T follicular helper cell (primary cell): ENCODE results near the gene EMB.
"Not testable (repeated sequence)": the region's sequence is repeated elsewhere in the genome, so short reads cannot be mapped to it uniquely, and the experiment has no call there.

ENCODE experiments used
- DNase-seq: peaks from one replicate; pipeline ENCODE4 v3.0.0-alpha.2; 2020; ENCODE audit warnings: low read depth
- total RNA-seq, 2 experiments: gene quantifications; one replicate each; lab custom pipeline; 2026; lab: John Stamatoyannopoulos, UW

The EMB gene, protein sequence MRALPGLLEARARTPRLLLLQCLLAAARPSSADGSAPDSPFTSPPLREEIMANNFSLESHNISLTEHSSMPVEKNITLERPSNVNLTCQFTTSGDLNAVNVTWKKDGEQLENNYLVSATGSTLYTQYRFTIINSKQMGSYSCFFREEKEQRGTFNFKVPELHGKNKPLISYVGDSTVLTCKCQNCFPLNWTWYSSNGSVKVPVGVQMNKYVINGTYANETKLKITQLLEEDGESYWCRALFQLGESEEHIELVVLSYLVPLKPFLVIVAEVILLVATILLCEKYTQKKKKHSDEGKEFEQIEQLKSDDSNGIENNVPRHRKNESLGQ
- 155 to 482 reads per million in 2 experiments for total RNA-seq

DNA sequence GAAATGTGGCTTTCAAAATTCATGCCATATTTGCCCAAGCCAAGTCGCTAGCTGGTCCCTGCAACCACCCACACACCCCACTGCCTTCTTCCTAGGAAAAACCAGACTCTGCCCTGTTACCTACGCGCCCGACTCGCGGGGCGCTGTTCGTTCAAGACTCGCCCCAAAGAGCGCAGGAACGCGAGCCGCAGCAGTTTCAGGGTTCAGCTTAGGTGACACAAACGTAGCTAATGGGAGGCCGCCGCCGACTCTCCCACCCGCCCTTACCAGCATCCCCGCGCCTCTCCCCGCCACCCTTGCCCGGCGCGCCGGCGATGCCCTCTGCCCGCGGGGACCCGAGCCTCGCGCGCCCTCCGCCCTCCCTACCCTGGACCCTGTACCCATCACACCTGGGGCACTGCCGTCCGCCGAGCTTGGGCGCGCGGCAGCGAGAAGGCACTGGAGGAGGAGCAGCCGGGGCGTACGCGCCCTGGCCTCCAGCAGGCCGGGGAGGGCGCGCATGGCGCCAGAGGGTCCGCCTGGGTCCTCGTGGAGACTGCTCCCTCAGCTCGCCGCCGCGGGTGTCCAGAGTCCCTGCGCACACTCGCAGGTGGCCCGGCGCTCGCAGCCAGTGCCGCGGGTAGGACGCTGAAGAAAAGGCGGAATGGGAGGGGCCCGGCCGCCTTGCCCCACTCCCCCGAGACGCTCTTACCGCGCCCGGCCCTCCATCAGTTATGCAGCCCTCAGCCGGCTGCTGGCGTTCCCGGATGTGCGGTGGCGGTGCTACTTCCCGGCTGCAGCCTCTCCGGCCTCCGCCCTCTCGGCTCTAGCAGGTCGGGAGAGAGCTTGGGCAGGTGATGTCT, at the start of gene EMB:
EMB (minus strand) TSS at position 638 of the 842 bp plus-strand sequence; CDS start at position 501, 137 bp downstream.
- peak; percentile 68 for DNase-seq

DNA sequence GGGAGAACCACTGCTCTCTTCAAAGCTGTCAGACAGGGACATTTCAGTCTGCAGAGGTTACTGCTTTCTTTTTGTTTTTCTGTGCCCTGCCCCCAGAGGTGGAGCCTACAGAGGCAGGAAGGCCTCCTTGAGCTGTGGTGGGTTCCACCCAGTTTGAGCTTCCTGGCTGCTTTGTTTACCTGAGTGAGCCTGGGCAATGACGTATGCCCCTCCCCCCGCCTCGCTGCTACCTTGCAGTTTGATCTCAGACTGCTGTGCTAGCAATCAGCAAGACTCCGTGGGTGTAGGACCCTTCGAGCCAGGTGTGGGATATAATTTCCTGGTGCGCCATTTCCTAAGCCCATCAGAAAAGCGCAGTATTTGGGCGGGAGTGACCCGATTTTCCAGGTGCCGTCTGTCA, 48.4 kb upstream of the EMB start:
- DNase-seq: not testable (repeated sequence)

DNA sequence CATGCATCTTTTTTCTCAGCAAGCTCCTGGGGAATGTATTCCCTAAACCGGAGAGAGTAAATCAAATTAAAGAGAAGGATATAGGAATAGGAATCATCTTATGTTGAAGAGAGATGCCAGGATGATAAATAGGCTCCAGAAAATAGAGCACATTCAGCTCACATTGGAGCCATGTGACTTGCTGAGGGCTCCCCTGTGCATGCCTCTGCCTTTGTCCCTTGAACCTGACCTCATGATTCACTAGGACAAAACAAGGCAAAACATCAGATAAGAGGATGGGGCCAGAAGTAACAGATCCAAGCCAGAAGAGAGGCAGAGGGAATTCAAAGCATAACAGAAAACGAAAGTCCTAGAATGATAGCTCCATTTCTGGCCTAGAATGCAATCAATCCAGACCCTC, 37.7 kb upstream of the EMB start:
- not testable (repeated sequence) for DNase-seq

DNA sequence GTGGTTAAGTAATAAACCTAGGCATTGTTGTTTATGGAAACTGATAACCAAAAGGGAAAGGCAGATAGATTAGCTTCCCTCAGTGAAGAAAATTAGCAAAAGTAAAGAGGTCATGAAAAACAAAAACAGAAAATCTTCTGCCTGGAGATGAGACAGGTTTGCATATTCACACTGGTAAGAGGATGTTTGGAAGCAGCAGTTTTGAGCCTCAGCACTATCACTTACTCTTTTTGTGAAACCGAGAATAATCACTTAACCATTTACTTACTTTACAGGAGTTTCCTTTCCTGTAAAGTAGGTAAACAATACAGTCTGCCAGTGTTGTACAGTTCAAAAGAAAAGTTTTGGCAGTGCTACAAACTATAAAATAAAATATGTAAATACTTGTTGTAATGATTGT, 35.5 kb upstream of the EMB start:
- no peak for DNase-seq

DNA sequence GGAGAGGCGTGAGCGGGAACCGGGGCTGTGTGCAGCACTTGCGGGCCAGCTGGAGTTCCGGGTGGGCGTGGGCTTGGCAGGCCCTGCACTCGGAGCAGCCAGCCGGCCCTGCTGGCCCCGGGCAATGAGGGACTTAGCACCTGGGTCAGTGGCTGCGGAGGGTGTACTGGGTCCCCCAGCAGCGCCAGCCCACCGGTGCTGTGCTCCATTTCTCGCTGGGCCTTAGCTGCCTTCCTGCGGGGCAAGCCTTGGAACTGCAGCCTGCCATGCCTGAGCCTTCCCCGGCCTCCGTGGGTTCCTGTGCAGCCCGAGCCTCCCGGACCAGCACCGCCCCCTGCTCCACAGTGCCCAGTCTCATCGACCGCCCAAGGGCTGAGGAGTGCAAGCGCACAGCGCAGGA, 23.9 kb upstream of the EMB start:
- DNase-seq: not testable (repeated sequence)

DNA sequence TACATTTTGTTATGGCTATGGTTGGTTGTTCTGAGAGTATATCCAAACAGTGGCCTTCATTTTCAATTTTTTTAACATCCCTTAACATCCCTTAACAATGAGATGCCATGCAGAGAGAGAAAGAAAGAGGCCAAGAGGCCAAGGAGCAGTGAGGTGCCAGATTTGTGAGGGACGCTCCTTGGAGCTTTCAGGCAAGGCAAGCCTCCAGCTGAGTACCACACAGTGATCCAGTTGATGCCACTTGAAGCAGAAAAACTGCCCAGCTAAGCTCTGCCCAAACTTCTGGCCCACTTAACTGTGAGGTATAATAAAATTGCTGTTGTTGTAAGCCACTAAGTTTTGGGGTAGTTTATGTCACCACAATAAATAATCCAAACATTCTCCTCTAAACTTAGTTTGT, 22.6 kb upstream of the EMB start:
- DNase-seq: no peak

DNA sequence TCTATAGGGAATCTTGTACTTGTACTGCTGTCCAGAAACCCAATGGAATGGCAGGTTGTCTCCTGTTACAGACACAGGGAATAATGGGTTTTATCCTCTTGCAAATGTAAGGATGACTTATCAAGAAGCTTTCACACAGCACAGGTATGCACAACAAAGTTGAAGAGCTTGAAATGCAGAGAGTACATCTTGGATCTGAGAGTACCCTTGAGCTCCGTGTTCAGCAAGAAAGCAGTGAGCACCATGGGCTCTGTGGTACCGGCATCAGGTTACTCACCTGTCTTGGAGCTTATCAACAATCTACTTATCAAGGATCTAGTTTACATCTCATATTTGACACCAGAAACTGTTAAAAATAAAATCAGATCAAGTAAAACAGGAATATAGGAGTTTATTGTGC, 22.0 kb upstream of the EMB start:
- no peak for DNase-seq

DNA sequence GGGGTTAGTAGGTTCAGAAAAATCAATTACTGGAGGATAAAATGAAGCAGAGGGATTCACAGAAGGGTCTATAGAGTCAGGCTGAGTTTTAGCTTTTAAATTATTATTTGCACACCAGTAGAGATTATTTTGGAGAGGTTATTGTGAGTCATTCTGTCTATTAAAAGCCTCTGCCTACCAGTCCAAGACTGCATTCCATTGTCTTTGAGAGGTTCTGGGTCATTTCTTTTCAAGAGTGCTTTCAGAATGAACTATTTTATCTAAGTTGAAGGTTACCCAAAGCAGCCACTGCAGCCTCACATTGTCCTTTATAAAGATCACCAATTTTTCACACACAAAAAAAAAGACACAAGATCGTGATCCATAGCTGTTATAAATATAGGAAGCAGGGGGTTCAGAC, 21.5 kb upstream of the EMB start:
- DNase-seq: not testable (repeated sequence)

DNA sequence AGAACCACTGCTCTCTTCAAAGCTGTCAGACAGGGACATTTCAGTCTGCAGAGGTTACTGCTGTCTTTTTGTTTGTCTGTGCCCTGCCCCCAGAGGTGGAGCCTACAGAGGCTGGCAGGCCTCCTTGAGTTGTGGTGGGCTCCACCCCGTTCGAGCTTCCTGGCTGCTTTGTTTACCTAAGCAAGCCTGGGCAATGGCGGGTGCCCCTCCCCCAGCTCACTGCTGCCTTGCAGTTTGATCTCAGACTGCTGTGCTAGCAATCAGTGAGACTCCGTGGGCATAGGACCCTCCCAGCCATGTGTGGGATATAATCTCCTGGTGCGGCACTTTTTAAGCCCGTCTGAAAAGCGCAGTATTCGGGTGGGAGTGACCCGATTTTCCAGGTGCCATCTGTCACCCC, 17.3 kb upstream of the EMB start:
- DNase-seq: not testable (repeated sequence)

DNA sequence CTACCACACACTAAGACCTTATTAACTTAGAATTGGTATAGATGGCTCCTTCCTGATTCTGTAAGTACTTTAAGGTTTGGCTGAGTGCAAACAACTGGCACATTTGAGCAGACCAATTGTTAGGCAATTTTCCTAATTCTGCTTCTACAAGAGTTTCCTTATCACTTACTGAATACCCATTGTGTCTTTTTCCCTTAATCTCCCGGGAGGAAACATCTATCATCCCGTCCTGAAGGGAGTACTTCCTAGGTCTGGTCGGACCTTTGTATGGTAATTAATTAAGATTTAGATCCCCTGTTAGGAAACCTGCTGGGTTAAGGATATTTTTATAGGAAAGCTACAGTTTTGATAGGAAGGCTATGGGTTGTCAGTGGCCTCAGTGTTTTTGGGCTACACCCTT, 8.2 kb upstream of the EMB start:
- not testable (repeated sequence) for DNase-seq

DNA sequence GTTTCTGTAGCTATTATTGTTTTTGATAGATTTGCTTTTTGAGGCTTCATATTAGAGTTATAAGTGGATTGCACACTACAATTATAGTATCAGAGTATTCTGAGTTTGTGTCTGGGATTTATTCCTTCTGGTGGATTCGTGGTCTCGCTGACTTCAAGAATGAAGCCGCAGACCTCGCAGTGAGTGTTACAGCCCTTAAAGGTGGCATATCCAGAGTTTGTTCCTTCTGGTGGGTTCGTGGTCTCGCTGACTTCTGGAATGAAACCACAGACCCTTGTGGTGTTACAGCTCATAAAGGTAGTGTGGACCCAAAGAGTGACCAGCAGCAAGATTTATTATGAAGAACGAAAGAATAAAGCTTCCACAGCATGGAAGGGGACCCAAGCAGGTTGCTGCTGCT, 6.9 kb upstream of the EMB start:
- DNase-seq: no peak

DNA sequence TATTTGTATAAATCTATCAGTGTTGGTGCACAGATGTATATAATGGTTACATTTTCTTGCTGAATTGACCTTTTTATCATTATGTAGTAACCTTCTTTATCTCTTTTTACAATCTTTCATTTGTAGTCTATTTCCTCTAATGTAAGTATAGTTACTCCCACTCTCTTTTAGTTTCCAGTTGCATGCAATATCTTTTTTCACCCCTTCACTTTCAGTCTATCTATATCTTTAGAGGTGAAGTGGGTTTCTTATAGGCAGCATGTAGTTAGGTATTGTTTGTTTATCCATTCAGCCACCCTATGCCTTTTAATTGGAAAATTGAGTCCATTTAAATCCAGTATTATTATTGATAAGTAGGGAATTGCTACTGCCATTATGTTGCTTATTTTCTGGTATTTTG, 6.1 kb upstream of the EMB start:
- DNase-seq: no peak

DNA sequence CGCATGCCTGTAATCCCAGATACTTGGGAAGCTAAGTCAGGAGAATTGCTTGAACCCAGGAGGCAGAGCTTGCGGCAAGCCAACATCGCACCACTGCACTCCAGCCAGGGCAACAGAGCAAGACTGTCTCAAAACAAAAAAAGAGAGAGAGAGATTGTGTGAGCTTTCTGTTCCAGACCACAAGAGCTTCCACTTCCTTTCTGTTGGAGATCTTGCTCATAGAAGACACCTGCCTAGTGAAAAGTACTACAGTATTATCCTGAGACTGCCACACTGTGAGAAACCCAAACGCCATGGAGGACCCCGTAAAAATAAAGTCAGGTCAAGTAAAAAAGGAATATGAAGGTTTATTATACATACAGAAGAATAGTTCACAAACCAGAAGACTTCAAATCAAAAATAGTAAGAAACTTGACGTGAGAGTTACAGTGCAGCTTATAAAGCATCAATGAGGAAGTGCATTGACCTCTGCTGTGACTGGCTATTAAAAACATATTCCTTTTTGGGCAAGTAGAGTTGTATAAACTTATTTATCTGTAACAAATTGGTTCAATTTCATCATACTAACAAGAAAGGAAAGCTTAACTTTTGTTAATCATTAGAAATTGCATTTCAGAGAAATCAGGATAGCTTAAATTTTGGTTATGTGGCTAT, 4.3 kb upstream of the EMB start:
- DNase-seq: no peak

DNA sequence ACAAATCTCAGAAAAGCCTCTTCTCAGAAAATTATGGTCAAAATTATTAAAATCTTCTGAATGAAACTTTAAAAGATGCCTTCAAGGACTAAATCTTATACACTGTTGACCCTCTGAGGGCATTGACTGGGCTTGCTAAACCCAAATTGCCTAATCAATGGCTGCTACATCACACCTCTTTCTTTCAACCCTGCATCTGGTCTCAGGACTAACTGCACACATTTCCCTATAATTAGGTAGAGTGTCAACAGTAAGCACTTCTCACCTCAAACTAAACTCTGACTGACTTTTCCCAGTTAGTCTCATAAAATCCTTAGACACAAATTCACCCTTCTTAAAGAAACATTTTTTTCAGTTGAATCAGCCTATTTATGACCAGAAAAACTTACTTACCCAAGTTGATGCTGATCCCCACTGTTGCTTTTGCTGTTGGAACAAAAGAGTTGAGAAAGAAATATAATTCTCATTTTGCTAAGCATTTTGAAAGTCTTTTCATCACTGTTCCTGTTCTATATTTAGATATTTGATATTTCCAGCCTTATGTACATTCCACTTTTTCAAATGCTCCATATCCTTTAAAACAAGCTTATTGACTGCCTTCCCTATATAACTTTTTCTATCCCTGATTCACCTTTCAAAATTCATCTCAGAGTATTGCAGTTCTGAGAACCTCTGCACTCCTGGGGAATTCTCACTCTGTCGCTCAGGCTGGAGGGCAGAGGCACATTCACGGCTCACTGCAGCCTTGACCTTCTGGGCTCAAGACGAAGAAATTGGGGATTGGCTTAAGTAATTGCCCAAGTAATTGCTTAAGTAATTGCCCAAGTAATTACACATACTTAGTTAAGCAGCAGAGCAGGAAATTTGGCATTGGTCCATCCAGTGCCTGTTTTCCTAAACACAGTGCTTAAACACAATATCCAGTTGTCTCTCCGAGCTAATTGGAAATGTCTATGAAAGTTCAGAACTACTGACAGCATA, 1.8 kb upstream of the EMB start:
- not testable (repeated sequence) for DNase-seq

DNA sequence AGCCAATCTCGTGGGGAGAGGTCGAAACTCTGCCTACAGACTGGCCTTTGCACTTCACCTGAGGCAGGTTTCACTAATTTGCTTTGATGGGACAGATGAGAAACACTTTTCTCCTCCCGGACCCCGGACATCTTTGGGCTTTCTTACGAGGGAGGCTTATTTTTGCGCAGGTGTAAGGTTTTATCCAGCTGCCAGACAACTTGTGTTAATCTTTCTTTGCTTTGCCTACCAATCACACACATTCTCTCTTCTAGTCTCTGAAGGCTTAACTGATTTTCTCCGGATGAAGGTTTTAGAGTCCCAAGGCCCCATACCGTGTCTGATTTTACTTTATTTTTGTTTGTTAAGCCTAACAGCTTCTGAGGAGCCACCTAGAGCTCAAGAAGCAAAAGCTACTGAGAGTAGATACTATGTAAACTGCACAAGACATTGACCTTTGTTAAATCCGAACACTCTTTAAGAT, 436 bp upstream of the EMB start:
- no peak for DNase-seq

DNA sequence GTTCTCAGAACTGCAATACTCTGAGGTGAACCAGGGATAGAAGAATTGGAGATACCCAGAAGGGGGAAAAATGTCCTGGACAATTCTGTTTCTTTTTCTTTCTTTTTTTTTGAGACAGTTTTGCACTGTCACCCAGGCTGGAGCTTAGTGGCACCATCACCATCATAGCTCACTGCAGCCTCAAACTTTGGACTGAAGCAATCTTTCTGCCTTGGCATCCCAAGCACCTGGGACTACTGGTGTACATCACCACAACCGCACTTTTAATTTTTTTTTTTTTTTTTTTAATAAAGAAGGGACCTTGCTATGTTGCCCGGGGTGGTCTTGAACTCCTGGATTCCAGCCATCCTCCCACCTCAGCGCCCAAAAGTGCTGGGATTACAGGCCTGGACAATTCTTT, 1.9 kb downstream of the EMB start:
- no peak for DNase-seq

DNA sequence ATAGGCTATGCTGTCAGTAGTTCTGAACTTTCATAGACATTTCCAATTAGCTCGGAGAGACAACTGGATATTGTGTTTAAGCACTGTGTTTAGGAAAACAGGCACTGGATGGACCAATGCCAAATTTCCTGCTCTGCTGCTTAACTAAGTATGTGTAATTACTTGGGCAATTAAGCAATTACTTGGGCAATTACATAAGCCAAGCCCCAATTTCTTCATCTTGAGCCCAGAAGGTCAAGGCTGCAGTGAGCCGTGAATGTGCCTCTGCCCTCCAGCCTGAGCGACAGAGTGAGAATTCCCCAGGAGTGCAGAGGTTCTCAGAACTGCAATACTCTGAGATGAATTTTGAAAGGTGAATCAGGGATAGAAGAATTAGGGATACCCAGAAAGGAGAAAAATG, 3.0 kb downstream of the EMB start:
- DNase-seq: not testable (repeated sequence)

DNA sequence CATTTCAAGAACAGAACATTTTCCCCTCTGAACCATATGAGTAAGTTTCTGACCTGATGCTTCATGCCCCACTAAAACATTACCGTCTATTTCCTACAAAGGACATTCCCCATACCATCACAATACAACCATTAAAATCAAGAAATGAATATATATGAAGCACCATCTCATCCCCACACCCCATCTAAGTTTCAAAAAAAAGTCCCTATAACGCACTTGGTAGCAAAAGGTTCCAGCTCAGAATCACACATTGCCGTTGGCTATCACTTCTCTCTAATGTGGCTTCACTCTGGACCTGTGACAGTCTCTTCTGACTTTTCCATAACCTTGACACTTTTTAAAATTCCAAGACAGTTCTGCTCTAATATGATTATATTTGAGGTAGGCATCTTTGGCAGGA, 5.9 kb downstream of the EMB start:
- DNase-seq: no peak

DNA sequence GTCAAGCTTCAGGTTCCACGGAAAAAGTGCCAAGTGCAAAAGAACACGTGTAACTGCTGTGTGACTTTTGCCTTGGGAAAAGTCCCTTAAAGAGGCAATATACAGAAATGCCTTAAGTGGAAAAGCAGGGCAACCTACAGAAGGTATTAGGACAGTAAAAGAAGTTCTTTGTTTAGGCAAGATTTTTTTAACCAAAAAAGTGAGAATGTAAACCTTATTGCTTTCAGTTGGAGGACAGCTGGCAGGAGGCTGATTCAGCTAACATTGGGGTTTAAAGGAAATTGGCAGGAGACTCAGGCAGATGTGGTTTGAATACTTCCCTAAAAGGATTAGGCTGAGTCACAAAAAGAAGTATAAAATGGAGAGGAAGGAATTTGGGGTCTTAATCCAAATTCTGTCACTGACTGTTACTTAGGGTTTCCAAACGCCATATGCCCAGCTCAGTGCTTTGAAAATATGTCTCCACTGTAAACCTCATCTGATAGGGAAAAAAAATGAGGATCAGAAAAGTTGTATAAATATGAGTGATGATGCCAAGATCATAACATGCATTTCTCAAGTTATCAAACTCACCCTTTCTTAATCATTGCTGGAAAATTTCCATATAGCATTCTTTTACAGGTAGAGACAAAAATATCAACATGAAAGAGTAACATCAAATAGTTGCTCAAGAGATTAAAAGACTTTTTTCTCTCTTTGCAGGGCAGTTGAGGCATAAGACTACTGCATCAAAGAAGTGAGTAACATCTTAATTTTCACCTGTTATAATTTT, 9.8 kb downstream of the EMB start:
- DNase-seq: not testable (repeated sequence)

DNA sequence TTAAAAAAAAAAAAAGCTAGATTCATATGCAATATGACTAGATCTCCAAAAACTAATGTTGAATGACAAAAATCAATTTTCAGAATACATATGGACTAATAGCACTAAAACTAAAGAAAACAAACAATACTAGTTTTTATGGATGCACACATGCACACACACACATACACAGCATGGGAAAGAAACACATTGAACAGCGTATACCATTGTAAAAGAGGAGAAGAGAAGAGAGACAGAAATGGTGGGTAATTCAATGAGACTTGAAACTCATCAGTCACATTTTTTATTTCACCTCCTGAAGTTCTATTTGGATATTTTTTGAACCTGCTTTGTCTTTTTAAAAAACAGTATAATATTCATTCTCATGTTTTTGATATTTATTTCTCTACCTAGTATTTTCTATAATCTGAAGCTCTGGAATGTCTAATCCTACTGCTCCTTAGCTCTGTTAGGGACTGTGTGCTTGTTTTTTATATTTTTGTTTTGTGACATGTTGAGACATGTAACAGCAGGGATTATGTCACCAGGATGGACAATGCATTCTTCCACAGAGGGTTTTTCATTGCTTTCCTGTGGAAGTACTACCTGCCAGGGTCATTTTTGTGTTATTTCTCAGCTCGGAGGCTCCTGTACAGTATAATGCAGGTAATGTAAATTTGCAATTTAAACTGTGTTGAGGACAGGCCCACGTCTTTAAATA, 17.8 kb downstream of the EMB start:
- DNase-seq: not testable (repeated sequence)
